Neural progenitor cell (in vitro differentiated cells): ENCODE data around the gene PIK3R6. TPM values are rescaled to one million over a fixed set of nuclear protein-coding genes. Genes with fewer than 3 reads are reported as not detected.
A peak's percentile ranks its signal among the peaks of the same experiment; 100 is the strongest.

ENCODE experiments used
- DNase-seq: peaks from one replicate; pipeline ENCODE4 v3.0.0-alpha.2; 2016; ENCODE audit warnings: low spot score
- H2AFZ ChIP-seq: fragments of 200-600 bp; sonication (generic); replicated peaks from 2 replicates; pipeline ENCODE4 v1.6.1; 2016; ENCODE audit warnings: antibody characterized with exemption
- H3F3A ChIP-seq: fragments of 200-600 bp; sonication (generic); 2 replicates; pipeline ENCODE4 v1.6.1; 2016; ENCODE audit warnings: antibody characterized with exemption, low read depth
- H3K27ac ChIP-seq: fragments of 200-600 bp; sonication (generic); 2 replicates; pipeline ENCODE4 v1.5.1; 2016; ENCODE audit warnings: mild to moderate bottlenecking
- H3K27me3 ChIP-seq: fragments of 200-600 bp; sonication (generic); 2 replicates; pipeline ENCODE4 v1.6.1; 2016; ENCODE audit warnings: mild to moderate bottlenecking, moderate library complexity
- H3K36me3 ChIP-seq: fragments of 200-600 bp; sonication (generic); 2 replicates; pipeline ENCODE4 v1.5.1; 2016
- H3K4me1 ChIP-seq: fragments of 200-600 bp; sonication (generic); 2 replicates; pipeline ENCODE4 v1.6.1; 2016; ENCODE audit warnings: mixed run types
- H3K4me2 ChIP-seq: fragments of 200-600 bp; sonication (generic); 2 replicates; pipeline ENCODE4 v1.6.1; 2016
- H3K4me3 ChIP-seq: fragments of 200-600 bp; sonication (generic); 2 replicates; pipeline ENCODE4 v1.5.1; 2016
- H3K79me2 ChIP-seq: fragments of 200-600 bp; sonication (generic); 2 replicates; pipeline ENCODE4 v1.6.1; 2016; ENCODE audit warnings: low read depth
- H3K9ac ChIP-seq: fragments of 200-600 bp; sonication (generic); 2 replicates; pipeline ENCODE4 v1.6.1; 2016
- H3K9me3 ChIP-seq: fragments of 200-600 bp; sonication (generic); 2 replicates; pipeline ENCODE4 v1.5.1; 2016; ENCODE audit warnings: low read depth
- H4K20me1 ChIP-seq: fragments of 200-600 bp; sonication (generic); 2 replicates; pipeline ENCODE4 v1.6.1; 2016; ENCODE audit warnings: low read depth
- H3K27ac Mint-ChIP-seq: 3 replicates; pipeline ENCODE4 v1.8.0; 2021; ENCODE audit warnings: mixed read lengths
- H3K27me3 Mint-ChIP-seq: 2 replicates; pipeline ENCODE4 v1.8.0; 2022; ENCODE audit warnings: low read depth, mild to moderate bottlenecking, inconsistent platforms, moderate library complexity, mixed read lengths; ENCODE audit not compliant: insufficient read depth
- H3K36me3 Mint-ChIP-seq: 3 replicates; pipeline ENCODE4 v1.8.0; 2021; ENCODE audit warnings: mixed read lengths
- H3K4me1 Mint-ChIP-seq: 3 replicates; pipeline ENCODE4 v1.8.0; 2021; ENCODE audit warnings: mixed read lengths
- H3K4me3 Mint-ChIP-seq: 3 replicates; pipeline ENCODE4 v1.8.0; 2021; ENCODE audit warnings: mild to moderate bottlenecking, moderate library complexity, mixed read lengths
- H3K9me3 Mint-ChIP-seq: 3 replicates; pipeline ENCODE4 v1.8.0; 2020; ENCODE audit warnings: mixed read lengths
- CTCF ChIP-seq: fragments of 200-600 bp; sonication (generic); IDR thresholded peaks from 2 replicates; pipeline ENCODE4 v1.5.1; 2017; ENCODE audit warnings: antibody characterized with exemption, mild to moderate bottlenecking
- EZH2 ChIP-seq: fragments of 200-600 bp; sonication (generic); IDR thresholded peaks from 2 replicates; pipeline ENCODE4 v1.6.1; 2017; ENCODE audit warnings: antibody characterized with exemption, mild to moderate bottlenecking, moderate library complexity
- EZH2phosphoT487 ChIP-seq: fragments of 200-600 bp; sonication (generic); IDR thresholded peaks from 2 replicates; pipeline ENCODE4 v1.6.1; 2017; ENCODE audit warnings: antibody characterized with exemption
- total RNA-seq: library from RNA; depleted of rRNA; stranded (reverse); fragments of >200 nt; gene quantifications from 2 replicates; pipeline ENCODE4 v1.2.3, GENCODE V29; 2015; ENCODE audit warnings: low replicate concordance

The PIK3R6 gene
- total RNA-seq, 1 donor from 2014 or later = not detected

- H3K4me3 ChIP-seq = no peak overlapping the region
- no peaks in the 10 kb centered on the region for H3K27me3 ChIP-seq
- no peaks in the 10 kb centered on the region for H4K20me1 ChIP-seq
- H3K9me3 Mint-ChIP-seq = peaks cover 2% of the 10 kb centered on the region
- H3K4me1 ChIP-seq = no peaks in the 10 kb centered on the region
- no peaks in the 10 kb centered on the region for H3K9me3 ChIP-seq
- no peaks in the 10 kb centered on the region for H3K36me3 ChIP-seq
- H3K4me3 Mint-ChIP-seq = no peak overlapping the region
- H3K9ac ChIP-seq = no peak overlapping the region
- no peaks in the 10 kb centered on the region for H3F3A ChIP-seq
- no peak overlapping the region for H3K27ac ChIP-seq
- no peak overlapping the region for H3K4me2 ChIP-seq
- H3K79me2 ChIP-seq = no peaks in the 10 kb centered on the region
- no peak overlapping the region for H3K27ac Mint-ChIP-seq
- H3K36me3 Mint-ChIP-seq = no peaks in the 10 kb centered on the region
- peaks cover 4% of the 10 kb centered on the region for H3K27me3 Mint-ChIP-seq
- DNase-seq = no peak
- TF ChIP-seq EZH2 = no peak
- no peak for TF ChIP-seq EZH2phosphoT487
- TF ChIP-seq CTCF = no peak
- H2AFZ ChIP-seq = no peak overlapping the region
- no peaks in the 10 kb centered on the region for H3K4me1 Mint-ChIP-seq
Measured at GRCh38 chr17:8754890-8755289, 112.6 kb downstream of the PIK3R6 start.

- no peak for DNase-seq
Measured at GRCh38 chr17:8753976-8754440, 113.5 kb downstream of the PIK3R6 start.

GRCh38 chr17:8753136-8753975 lies 114.1 kb downstream of the PIK3R6 start:
- Histone ChIP-seq H3K27me3 (no peaks in the 10 kb centered on the region), H4K20me1 (no peaks in the 10 kb centered on the region), H3K4me1 (no peaks in the 10 kb centered on the region), H3K4me2 (no peak overlapping the region), H3F3A (no peaks in the 10 kb centered on the region), H3K79me2 (no peaks in the 10 kb centered on the region), H2AFZ (no peak overlapping the region), H3K27ac (no peak overlapping the region), H3K9ac (no peak overlapping the region), H3K36me3 (no peaks in the 10 kb centered on the region), H3K4me3 (no peak overlapping the region), H3K9me3 (no peaks in the 10 kb centered on the region)
- H3K4me1 Mint-ChIP-seq = no peaks in the 10 kb centered on the region
- TF ChIP-seq EZH2 (no peak), CTCF (no peak), EZH2phosphoT487 (no peak)
- peaks cover 3% of the 10 kb centered on the region for H3K27me3 Mint-ChIP-seq
- H3K27ac Mint-ChIP-seq = no peak overlapping the region
- peaks cover 1% of the 10 kb centered on the region for H3K9me3 Mint-ChIP-seq
- no peaks in the 10 kb centered on the region for H3K36me3 Mint-ChIP-seq
- H3K4me3 Mint-ChIP-seq = no peak overlapping the region
- DNase-seq = no peak

More at GRCh38 chr17:8753976-8754440, 113.5 kb downstream of the PIK3R6 start:
- no peaks in the 10 kb centered on the region for H3K9me3 ChIP-seq
- no peak overlapping the region for H3K4me3 ChIP-seq
- TF ChIP-seq CTCF = peak; percentile 45
- no peak for TF ChIP-seq EZH2
- H3K27ac ChIP-seq = no peak overlapping the region
- peaks cover 2% of the 10 kb centered on the region for H3K9me3 Mint-ChIP-seq
- H3K4me1 ChIP-seq = no peaks in the 10 kb centered on the region
- no peaks in the 10 kb centered on the region for H3K27me3 ChIP-seq
- H3K4me3 Mint-ChIP-seq = no peak overlapping the region
- H3K4me1 Mint-ChIP-seq = no peaks in the 10 kb centered on the region
- H3K27ac Mint-ChIP-seq = no peak overlapping the region
- H3F3A ChIP-seq = no peaks in the 10 kb centered on the region
- H3K36me3 Mint-ChIP-seq = no peaks in the 10 kb centered on the region
- H2AFZ ChIP-seq = no peak overlapping the region
- H3K79me2 ChIP-seq = no peaks in the 10 kb centered on the region
- H3K27me3 Mint-ChIP-seq = peaks cover 4% of the 10 kb centered on the region
- no peaks in the 10 kb centered on the region for H4K20me1 ChIP-seq
- H3K4me2 ChIP-seq = no peak overlapping the region
- H3K9ac ChIP-seq = no peak overlapping the region
- no peaks in the 10 kb centered on the region for H3K36me3 ChIP-seq

Other genes with a start within 250 kb of the PIK3R6 start
- 160 and 213 TPM in 2 replicates for gene MYH10, start 236.9 kb downstream of the PIK3R6 start, total RNA-seq
- not detected in 2 replicates for gene CCDC42, start 122.8 kb downstream of the PIK3R6 start, total RNA-seq
- not detected in 2 replicates for gene SPDYE4, start 109.1 kb downstream of the PIK3R6 start, total RNA-seq
- not detected in 2 replicates for gene MFSD6L, start 68.3 kb downstream of the PIK3R6 start, total RNA-seq
- gene PIK3R5, start 98.0 kb upstream of the PIK3R6 start, total RNA-seq = 0.90 and 0.99 TPM in 2 replicates
- 0.45 and 2.4 TPM in 2 replicates for gene NTN1, start 153.8 kb upstream of the PIK3R6 start, total RNA-seq